Sciatic nerve (tissue), 2 donors: ENCODE results near the gene NTM. TPM values are rescaled to one million over a fixed set of nuclear protein-coding genes. Genes with fewer than 3 reads are reported as not detected.
"Not testable (repeated sequence)": the region's sequence is repeated elsewhere in the genome, so short reads cannot be mapped to it uniquely, and the experiment has no call there.

Experiments used
- ATAC-seq: fragments of 200-7000 bp; cut with Tn5 transposase; one replicate; pipeline ENCODE4 v1.9.1; 2020; ENCODE audit warnings: mild to moderate bottlenecking, moderate library complexity
- DNase-seq: peaks from one replicate; pipeline ENCODE4 v3.0.0-alpha.2; 2020; ENCODE audit warnings: low spot score
- intact Hi-C: fragments of 100-400 bp; cut with DNase I; formaldehyde crosslinking; loops from one replicate; pipeline ENCODE4 v1.14.2; 2022
- total RNA-seq: library from RNA; stranded (reverse); fragmentation: NEBNext Ultra II Directional; extraction: Animal tissue kit (Norgen Biotek cat#: 25700); gene quantifications from one replicate; pipeline ENCODE4 v1.2.1, GENCODE V29; 2021
- donor health status: DM: no; HTN: no; CAD: no.
- donor health status: DM: no; HTN: no; CAD: no.

The NTM gene
- total RNA-seq, 1 donor from 2014 or later, result 19.5 TPM

GRCh38 chr11:131896978-131897615 is 526.7 kb downstream of the NTM start:
- no peak for ATAC-seq
- no peak for DNase-seq
- intact Hi-C loops, result no loop called here

GRCh38 chr11:131897956-131898355 is 527.5 kb downstream of the NTM start:
- DNase-seq, result no peak
- intact Hi-C loops, result no loop called here
- ATAC-seq, result peak; percentile 80

GRCh38 chr11:131898949-131899348 is 528.5 kb downstream of the NTM start:
- DNase-seq (no peak), ATAC-seq (peak; percentile 47)
- intact Hi-C loops, result no loop called here

GRCh38 chr11:131899950-131900580 is 529.6 kb downstream of the NTM start:
- intact Hi-C loops, result loop anchor here (5.0 kb wide), 1 partner anchor 828 kb away; no protein-coding TSS in a partner anchor
- ATAC-seq, result peak; percentile 50
- DNase-seq, result no peak

- ATAC-seq (no peak), DNase-seq (no peak)
- intact Hi-C loops, result loop anchor here (5.0 kb wide), 1 partner anchor 830 kb away; no protein-coding TSS in a partner anchor
Measured at GRCh38 chr11:131902421-131902820, 532.0 kb downstream of the NTM start.

GRCh38 chr11:131903074-131903473 is 532.7 kb downstream of the NTM start:
- ATAC-seq (no peak), DNase-seq (no peak)
- intact Hi-C loops, result loop anchor here (5.0 kb wide), 1 partner anchor 831 kb away; no protein-coding TSS in a partner anchor

GRCh38 chr11:131904756-131905155 is 534.3 kb downstream of the NTM start:
- intact Hi-C loops, result loop anchor here (5.0 kb wide), 1 partner anchor 832 kb away; no protein-coding TSS in a partner anchor
- ATAC-seq (no peak), DNase-seq (no peak)

GRCh38 chr11:131906963-131907362 is 536.5 kb downstream of the NTM start:
- intact Hi-C loops, result no loop called here
- DNase-seq, result no peak
- peak; percentile 41 for ATAC-seq

GRCh38 chr11:131907371-131907770 is 537.0 kb downstream of the NTM start:
- no peak for ATAC-seq
- DNase-seq, result no peak
- intact Hi-C loops, result no loop called here

GRCh38 chr11:131908316-131908715 is 537.9 kb downstream of the NTM start:
- DNase-seq, result no peak
- no peak for ATAC-seq
- intact Hi-C loops, result no loop called here

GRCh38 chr11:131909426-131910177 is 539.2 kb downstream of the NTM start:
- intact Hi-C loops, result no loop called here
- DNase-seq (no peak), ATAC-seq (no peak)

GRCh38 chr11:131910178-131910522 is 539.7 kb downstream of the NTM start:
- no peak for ATAC-seq
- intact Hi-C loops, result no loop called here
- DNase-seq, result no peak

- no peak for DNase-seq
- peak; percentile 20 for ATAC-seq
- intact Hi-C loops, result no loop called here
Measured at GRCh38 chr11:131910523-131911387, 540.3 kb downstream of the NTM start.

- intact Hi-C loops, result not testable (repeated sequence)
Measured at GRCh38 chr11:131911388-131912032, 541.1 kb downstream of the NTM start.

GRCh38 chr11:131912134-131912533 is 541.7 kb downstream of the NTM start:
- ATAC-seq, result no peak

More at GRCh38 chr11:131911388-131912032, 541.1 kb downstream of the NTM start:
- DNase-seq, result not testable (repeated sequence)
- ATAC-seq, result peak; percentile 79

GRCh38 chr11:131913267-131913666 is 542.9 kb downstream of the NTM start:
- intact Hi-C loops, result no loop called here
- ATAC-seq, result no peak

More at GRCh38 chr11:131912134-131912533, 541.7 kb downstream of the NTM start:
- intact Hi-C loops, result no loop called here
- no peak for DNase-seq

GRCh38 chr11:131914361-131914774 is 544.0 kb downstream of the NTM start:
- DNase-seq (no peak), ATAC-seq (peak; percentile 51)
- intact Hi-C loops, result no loop called here

More at GRCh38 chr11:131913267-131913666, 542.9 kb downstream of the NTM start:
- no peak for DNase-seq

- intact Hi-C loops, result no loop called here
- ATAC-seq (no peak), DNase-seq (no peak)
Measured at GRCh38 chr11:131916638-131917037, 546.2 kb downstream of the NTM start.
